Stimulated activated CD8-positive, alpha-beta memory T cell treated with anti-CD3 and anti-CD28 coated beads, Interleukin-7, amount 100 ng/mL, for 1 hour (primary cell): ENCODE results near the gene TNFAIP8.

ENCODE experiments used
- DNase-seq, 2 donors: peaks; one replicate each; pipeline ENCODE4 v3.0.0-alpha.2; 2020; ENCODE audit warnings: low read depth in 2 of 2

TNFAIP8 gene

DNA sequence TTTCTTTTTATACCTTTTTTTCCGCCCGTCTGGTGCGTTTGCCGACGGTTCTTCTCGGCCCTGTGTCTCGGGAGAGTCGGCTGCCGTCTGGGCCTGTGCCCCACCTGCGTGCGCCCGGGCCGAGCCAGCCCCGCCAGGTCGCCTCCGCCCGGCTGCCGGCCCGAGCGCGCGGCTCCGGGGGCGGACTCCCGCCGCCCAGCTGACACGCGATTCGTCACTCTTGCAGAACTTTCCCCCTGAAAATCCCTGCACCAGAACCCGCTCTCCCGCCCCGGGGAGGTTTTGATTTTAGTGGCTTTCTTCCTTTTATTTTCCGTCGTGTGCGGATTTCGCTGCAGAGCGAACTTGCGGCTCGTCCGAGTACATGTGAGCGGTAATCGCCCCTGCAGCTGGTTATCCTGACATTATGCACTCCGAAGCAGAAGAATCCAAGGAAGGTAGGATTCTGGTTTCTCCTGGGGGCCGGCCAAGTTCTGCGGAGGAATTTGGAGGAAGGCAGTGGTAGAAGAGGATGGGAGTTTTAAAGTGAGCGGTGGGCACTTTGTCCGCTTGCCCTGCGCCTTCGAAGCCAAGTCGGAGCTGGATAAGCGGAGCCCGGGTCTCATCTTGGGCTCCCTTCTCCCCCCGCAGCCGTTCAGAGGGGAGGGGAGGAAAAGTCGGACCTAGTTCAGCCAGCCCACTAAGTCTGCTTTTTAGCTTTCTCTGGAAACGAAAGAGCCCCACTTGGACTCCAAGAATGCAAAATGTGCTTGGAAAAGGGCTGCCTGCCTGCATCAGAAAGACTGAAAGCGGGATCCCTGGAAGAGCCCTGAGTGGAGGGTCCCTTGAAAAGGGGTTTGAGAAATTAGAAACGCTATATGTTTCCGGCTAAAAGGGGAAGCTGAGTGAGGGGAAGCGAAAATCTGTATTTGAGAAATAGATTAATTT is at the start of gene TNFAIP8:
Gene TNFAIP8 (plus strand): TSS at position 335 of the 927 bp plus-strand sequence. CDS start 72 bp downstream, at position 407.
- DNase-seq, result no peak

GRCh38 chr5:119307170-119307569 is 48.6 kb upstream of the TNFAIP8 start:
- DNase-seq, result no peak

GRCh38 chr5:119309326-119309725 is 46.5 kb upstream of the TNFAIP8 start:
- DNase-seq, result no peak

GRCh38 chr5:119311688-119312087 is 44.1 kb upstream of the TNFAIP8 start:
- no peak for DNase-seq

DNA sequence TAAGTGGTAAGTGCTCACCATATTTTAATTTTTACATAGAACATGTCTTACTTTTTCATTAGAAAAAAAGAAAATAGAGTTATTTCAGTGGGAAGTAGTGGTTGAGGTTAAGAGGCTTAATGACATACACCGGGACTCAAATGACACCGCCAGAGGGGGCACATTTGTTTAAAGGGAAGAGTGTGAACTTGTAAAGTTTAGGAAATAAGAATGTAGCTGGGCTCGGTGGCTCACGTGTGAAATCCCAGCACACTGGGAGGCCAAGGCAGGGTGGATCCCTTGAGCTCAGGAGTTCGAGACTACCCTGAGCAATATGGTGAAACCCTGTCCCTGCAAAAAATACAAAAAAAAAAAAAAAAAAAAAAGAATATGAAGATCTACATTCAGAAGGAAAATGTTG is 43.4 kb upstream of the TNFAIP8 start:
- no peak for DNase-seq

GRCh38 chr5:119313197-119313596 is 42.6 kb upstream of the TNFAIP8 start:
- DNase-seq, result no peak

GRCh38 chr5:119313658-119314605 is 41.9 kb upstream of the TNFAIP8 start:
- DNase-seq, result no peak

- no peak for DNase-seq
Observed at GRCh38 chr5:119315516-119315949, 40.3 kb upstream of the TNFAIP8 start.

DNA sequence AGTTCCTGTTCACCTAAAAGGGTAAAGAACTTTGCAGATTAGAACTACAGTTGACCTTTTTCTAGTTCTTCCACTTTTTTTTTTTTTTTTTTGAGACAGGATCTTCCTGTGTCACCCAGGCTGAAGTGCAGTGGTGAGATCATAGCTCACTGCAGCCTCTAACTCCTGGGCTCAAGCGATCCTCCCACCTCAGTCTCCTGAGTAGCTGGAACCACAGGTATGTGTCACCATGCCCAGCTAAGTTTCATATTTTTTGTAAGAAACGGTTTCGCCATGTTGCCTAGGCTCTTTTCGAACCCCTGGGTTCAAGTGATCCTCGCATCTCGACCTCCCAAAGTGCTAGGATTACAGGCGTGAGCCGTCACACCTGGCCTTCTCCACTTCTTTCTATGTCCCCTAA is 39.7 kb upstream of the TNFAIP8 start:
- DNase-seq, result no peak

- DNase-seq, result no peak
Observed at GRCh38 chr5:119316906-119317305, 38.9 kb upstream of the TNFAIP8 start.

DNA sequence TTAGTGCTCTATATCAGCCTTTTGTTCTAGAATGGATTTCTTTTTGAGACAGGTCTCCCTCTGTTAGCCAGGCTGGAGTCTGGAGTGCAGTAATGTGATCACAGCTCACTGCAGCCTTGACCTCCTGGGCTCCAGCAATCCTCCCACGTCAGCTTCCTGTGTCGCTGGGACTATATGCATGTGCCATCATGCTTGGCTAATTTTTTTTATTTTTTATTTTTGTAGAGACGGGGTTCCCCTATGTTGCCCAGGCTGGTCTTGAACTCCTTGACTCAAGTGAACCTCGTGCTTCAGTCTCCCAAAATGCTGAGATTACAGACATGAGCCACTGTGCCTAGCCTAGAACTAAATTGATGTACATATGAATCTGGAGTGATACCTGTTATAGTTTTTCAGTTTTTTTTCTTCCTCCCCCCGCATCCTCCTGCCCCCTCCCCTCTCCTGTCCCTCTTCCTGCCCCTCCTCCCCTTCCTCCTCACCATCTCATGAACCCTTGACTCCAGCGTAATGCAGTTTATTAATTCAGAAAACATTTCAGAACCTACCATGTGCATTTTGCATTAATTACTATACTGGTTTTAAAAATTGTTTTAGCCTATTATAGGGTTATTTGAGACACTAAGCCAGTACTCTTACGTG is 37.4 kb upstream of the TNFAIP8 start:
- DNase-seq, result no peak

- no peak for DNase-seq
Observed at GRCh38 chr5:119319401-119319800, 36.4 kb upstream of the TNFAIP8 start.

GRCh38 chr5:119319890-119320289 is 35.9 kb upstream of the TNFAIP8 start:
- DNase-seq, result no peak

- DNase-seq, result no peak
Observed at GRCh38 chr5:119321569-119322311, 34.1 kb upstream of the TNFAIP8 start.

DNA sequence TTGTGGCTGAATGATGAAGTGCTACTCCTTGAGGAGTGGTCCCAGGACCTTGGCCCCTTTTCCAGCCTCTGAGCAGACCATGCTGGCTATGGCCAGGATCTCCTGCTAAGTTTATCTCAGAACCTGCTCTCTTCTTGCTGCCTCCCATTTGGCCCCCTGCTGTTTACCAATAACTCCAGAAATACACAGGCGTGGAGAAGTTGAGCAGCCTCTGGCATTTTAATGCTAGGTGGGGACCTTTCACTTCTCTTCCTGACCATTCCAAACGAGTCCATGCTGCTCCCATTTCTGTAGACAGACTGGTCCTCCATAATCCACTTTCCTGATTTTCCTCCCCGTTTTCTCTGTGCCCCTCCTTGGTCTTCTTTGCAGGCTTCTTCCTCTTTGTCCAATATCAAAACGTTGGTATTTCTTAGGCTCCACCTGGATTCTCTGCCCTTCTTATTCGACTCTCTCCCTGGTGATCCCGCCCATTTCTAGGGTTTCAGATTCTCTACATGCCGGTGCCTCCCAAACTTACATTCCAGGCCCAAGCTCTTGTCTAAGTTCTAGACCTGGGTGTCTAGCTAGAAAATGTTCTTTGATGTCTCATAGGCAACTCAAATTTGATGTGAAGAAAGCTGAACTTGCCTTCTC is 33.4 kb upstream of the TNFAIP8 start:
- no peak for DNase-seq

- DNase-seq, result no peak
Observed at GRCh38 chr5:119322948-119323537, 32.8 kb upstream of the TNFAIP8 start.

GRCh38 chr5:119323601-119324000 is 32.2 kb upstream of the TNFAIP8 start:
- no peak for DNase-seq

DNA sequence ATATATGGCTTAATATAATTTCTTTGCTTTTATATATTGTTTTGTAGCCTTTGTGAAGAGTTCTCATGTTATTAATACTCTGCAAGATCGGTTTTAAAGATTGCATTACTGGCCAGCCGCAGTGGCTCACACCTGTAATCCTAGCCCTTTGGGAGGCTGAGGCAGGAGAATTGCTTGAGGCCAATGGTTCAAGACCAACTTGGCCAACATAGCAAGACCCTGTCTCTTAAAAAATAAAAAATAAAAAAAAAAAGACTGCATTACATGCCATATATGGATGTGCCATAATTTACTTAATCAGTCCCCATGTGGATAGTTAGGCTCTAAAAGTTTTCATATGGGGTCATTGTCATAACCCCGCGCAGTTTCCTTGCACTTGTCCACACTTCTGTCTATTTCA is 31.0 kb upstream of the TNFAIP8 start:
- DNase-seq, result no peak

DNA sequence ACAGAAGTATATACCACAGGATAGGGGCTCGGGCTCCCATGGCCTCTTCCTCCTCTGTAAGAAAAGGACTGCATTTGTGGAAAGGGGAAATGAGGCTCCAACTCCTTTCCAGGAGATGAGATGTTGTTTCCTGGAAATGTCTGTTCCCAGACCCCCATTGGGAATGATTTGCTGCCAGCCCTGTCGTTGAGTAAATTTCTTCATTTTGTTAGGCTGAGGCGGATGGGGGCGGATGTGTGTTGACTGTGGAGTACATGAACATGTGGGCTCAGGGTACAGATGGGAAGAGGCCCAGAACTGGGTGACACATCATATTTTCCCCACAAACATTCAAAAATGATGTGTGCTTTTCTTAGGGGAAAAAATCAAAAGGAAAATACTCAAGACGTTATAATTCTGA is 28.8 kb upstream of the TNFAIP8 start:
- no peak for DNase-seq
